GM12878 (cell line): ENCODE measurements around the gene PCDHGB1. TPM values are rescaled to one million over a fixed set of nuclear protein-coding genes. Genes with fewer than 3 reads are reported as not detected.
"Not testable (repeated sequence)": the region's sequence is repeated elsewhere in the genome, so short reads cannot be mapped to it uniquely, and the experiment has no call there.

Experiments used
- ATAC-seq: fragments of 200-7000 bp; cut with Tn5 transposase; 3 replicates; pipeline ENCODE4 v1.9.1; 2020; ENCODE audit warnings: mild to moderate bottlenecking, moderate library complexity
- BruUV-seq: library from RNA; stranded (reverse); fragments of 400-500 nt; replicated peaks from 2 replicates; lab custom pipeline; 2021; lab: Mats Ljungman, UMichigan
- CTCF ChIA-PET: fragments of 300-600 bp; sonication (Branson Sonifier 250); formaldehyde crosslinking; extraction: SDS; loops from one replicate; lab custom pipeline; 2021; ENCODE audit warnings: inconsistent platforms; lab: Yijun Ruan, JAX
- POLR2A ChIA-PET: fragments of 350-600 bp; formaldehyde crosslinking; extraction: SDS; loops from one replicate; lab custom pipeline; 2021; ENCODE audit warnings: inconsistent platforms; lab: Charles Lee
- RAD21 ChIA-PET: fragments of 300-600 bp; sonication (Branson Sonifier 250); formaldehyde crosslinking; loops from one replicate; lab custom pipeline; 2023; ENCODE audit warnings: antibody characterized with exemption; ENCODE audit not compliant: unreplicated experiment; lab: Charles Lee
- SMC1A ChIA-PET: fragments of 300-600 bp; sonication (Branson Sonifier 250); formaldehyde crosslinking; loops from one replicate; lab custom pipeline; 2023; ENCODE audit not compliant: unreplicated experiment, uncharacterized antibody; lab: Charles Lee
- DNase-seq: peaks from one replicate; pipeline ENCODE4 v3.0.0-alpha.2; 2011; ENCODE audit warnings: low read depth, low spot score
- FAIRE-seq: peaks from 3 replicates; lab custom pipeline; 2011; peaks lifted over from hg19 to GRCh38; lab: Jason Lieb, UNC
- H2AFZ ChIP-seq: 2 replicates; pipeline ENCODE4 v1.6.0; 2011; ENCODE audit warnings: low read depth, low read length, control low read depth; ENCODE audit not compliant: control insufficient read depth
- H3K27ac ChIP-seq: 2 replicates; pipeline ENCODE4 v1.5.1; 2011; ENCODE audit warnings: control low read depth; ENCODE audit not compliant: control insufficient read depth, insufficient read depth
- H3K27me3 ChIP-seq, 2 experiments: replicated peaks in 1 of 2; 2 replicates each; pipeline versions ENCODE4 v1.6.0 to v1.6.1; 2011; ENCODE audit warnings: low read length in 1 of 2; ENCODE audit not compliant: control insufficient read depth in 2 of 2, insufficient read depth in 2 of 2
- H3K36me3 ChIP-seq, 2 experiments: 2 replicates each; pipeline ENCODE4 v1.5.1; 2011; ENCODE audit warnings: low read length in 1 of 2; ENCODE audit not compliant: control insufficient read depth in 2 of 2, insufficient read depth in 2 of 2
- H3K4me1 ChIP-seq: 2 replicates; pipeline ENCODE4 v1.6.1; 2011; ENCODE audit warnings: mild to moderate bottlenecking, low read length, moderate library complexity, mixed read lengths; ENCODE audit not compliant: control insufficient read depth, insufficient read depth
- H3K4me2 ChIP-seq: 2 replicates; pipeline ENCODE4 v1.6.0; 2011; ENCODE audit warnings: control low read depth; ENCODE audit not compliant: control insufficient read depth, insufficient read depth
- H3K4me3 ChIP-seq: fragments of 200-600 bp; sonication (generic); 2 replicates; pipeline ENCODE4 v1.5.1; 2016
- H3K79me2 ChIP-seq: 2 replicates; pipeline ENCODE4 v1.6.0; 2011; ENCODE audit warnings: low read length; ENCODE audit not compliant: control insufficient read depth, insufficient read depth
- H3K9ac ChIP-seq: 2 replicates; pipeline ENCODE4 v1.8.0; 2011; ENCODE audit warnings: low read length, control low read depth, mixed read lengths; ENCODE audit not compliant: control insufficient read depth, insufficient read depth
- H3K9me3 ChIP-seq: replicated peaks from 3 replicates; pipeline ENCODE4 v1.5.1; 2011; ENCODE audit warnings: mild to moderate bottlenecking, low read length; ENCODE audit not compliant: control insufficient read depth, insufficient read depth
- H4K20me1 ChIP-seq: 2 replicates; pipeline ENCODE4 v1.6.0; 2011; ENCODE audit not compliant: control insufficient read depth, insufficient read depth
- HDAC2 ChIP-seq: fragments of 200-600 bp; sonication (generic); IDR thresholded peaks from 2 replicates; pipeline ENCODE4 v1.6.1; 2017
- SIN3A ChIP-seq: IDR thresholded peaks from 2 replicates; pipeline ENCODE4 v1.6.1; 2012; ENCODE audit warnings: low read depth, low read length, improper control_type of control experiment
- WGBS: methylation state at CpG from one replicate; pipeline ENCODE4 v1.1.6; 2016; ENCODE audit warnings: low lambda C conversion rate; ENCODE audit not compliant: insufficient replicate concordance, insufficient coverage; ENCODE audit errors: missing lambda C conversion rate; 5-methylcytosine and 5-hydroxymethylcytosine counted together
- in situ Hi-C: fragments of 300-500 bp; cut with MboI; formaldehyde crosslinking; loops from 9 replicates; pipeline ENCODE4 v1.14.3; 2018; ENCODE audit warnings: mixed read lengths
- intact Hi-C: fragments of 100-400 bp; cut with micrococcal nuclease; formaldehyde crosslinking; loops from one replicate; pipeline ENCODE4 v1.14.2; 2022; ENCODE audit not compliant: unreplicated experiment
- polyA plus RNA-seq, 11 experiments: library from polyadenylated mRNA; depleted of rRNA in 4 of 11; unstranded in 6 of 11; stranded (reverse) in 5 of 11; fragments of >200 nt; fragmentation: Nextera tagmentation in 4 of 11; fragmentation: Illumina TruSeq in 1 of 11; extraction: Ambion mirVana in 4 of 11; extraction: Trizol in 1 of 11; gene quantifications; 1 replicate in 1 of 11; 2 replicates in 10 of 11; pipeline versions ENCODE4 v1.2.1 to v1.2.3, GENCODE V29; 2011 to 2016; ENCODE audit warnings: inconsistent platforms in 2 of 11, missing spikeins in 2 of 11, low read depth in 1 of 11
- total RNA-seq, 4 experiments: library from RNA; depleted of rRNA in 3 of 4; stranded (reverse); fragments of >200 nt in 3 of 4; fragmentation: Illumina TruSeq in 1 of 4; extraction: Trizol in 1 of 4; gene quantifications; 2 replicates each; pipeline versions ENCODE4 v1.2.1 to v1.2.3, GENCODE V29; 2013 to 2021
- TF ChIP-seq, protein P1 (sequence below): IDR thresholded peaks from 2 replicates; pipeline ENCODE4 v1.6.1; 2012; ENCODE audit warnings: low read depth, low read length, improper control_type of control experiment

Gene PCDHGB1
- total and polyA plus RNA-seq, 10 of the 15 experiments (the other 5 are each of a cell fraction or from before 2014, with no cell fraction given), result 0.04 to 0.40 (median 0.08) TPM; not detected in 2

DNA sequence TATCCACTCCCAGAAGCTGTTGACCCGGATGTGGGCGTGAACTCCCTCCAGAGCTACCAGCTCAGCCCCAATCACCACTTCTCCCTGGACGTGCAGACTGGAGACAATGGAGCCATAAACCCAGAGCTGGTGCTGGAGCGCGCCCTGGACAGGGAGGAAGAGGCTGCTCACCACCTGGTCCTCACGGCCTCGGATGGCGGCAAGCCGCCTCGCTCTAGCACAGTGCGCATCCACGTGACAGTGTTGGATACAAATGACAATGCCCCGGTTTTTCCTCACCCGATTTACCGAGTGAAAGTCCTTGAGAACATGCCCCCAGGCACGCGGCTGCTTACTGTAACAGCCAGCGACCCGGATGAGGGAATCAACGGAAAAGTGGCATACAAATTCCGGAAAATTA lies 43.4 kb downstream of the PCDHGB1 start:
- Histone ChIP-seq H4K20me1 (no peaks in the 10 kb centered on the region), H2AFZ (no peak overlapping the region), H3K79me2 (no peaks in the 10 kb centered on the region), H3K9me3 (peaks cover 4% of the 10 kb centered on the region; the same call in 2 of the 3 replicates), H3K4me2 (no peak overlapping the region), H3K36me3 (no peaks in the 10 kb centered on the region), H3K27me3 (no peaks in the 10 kb centered on the region), H3K9ac (no peak overlapping the region), H3K27ac (no peak overlapping the region), H3K4me1 (no peaks in the 10 kb centered on the region), H3K4me3 (no peak overlapping the region)
- FAIRE-seq (no peak), ATAC-seq (no peak), DNase-seq (no peak)
- TF ChIP-seq SIN3A, result no peak
- TF ChIP-seq HDAC2, result no peak
- TF ChIP-seq, protein P1, sequence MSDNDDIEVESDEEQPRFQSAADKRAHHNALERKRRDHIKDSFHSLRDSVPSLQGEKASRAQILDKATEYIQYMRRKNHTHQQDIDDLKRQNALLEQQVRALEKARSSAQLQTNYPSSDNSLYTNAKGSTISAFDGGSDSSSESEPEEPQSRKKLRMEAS, result no peak
- WGBS, result 87% methylated on average over 21 of the region's 21 CpGs
- in situ Hi-C loops, result no loop called here
- BruUV-seq, result no TSS peak
- ChIA-PET SMC1A (no interaction called here), RAD21 (no interaction called here), CTCF (interaction anchor here (1.3 to 1.4 kb wide), 2 partner anchors 20 to 170 kb away, joined by 3 read pairs; no protein-coding TSS in a partner anchor), POLR2A (no interaction called here)
- intact Hi-C loops, result no loop called here

DNA sequence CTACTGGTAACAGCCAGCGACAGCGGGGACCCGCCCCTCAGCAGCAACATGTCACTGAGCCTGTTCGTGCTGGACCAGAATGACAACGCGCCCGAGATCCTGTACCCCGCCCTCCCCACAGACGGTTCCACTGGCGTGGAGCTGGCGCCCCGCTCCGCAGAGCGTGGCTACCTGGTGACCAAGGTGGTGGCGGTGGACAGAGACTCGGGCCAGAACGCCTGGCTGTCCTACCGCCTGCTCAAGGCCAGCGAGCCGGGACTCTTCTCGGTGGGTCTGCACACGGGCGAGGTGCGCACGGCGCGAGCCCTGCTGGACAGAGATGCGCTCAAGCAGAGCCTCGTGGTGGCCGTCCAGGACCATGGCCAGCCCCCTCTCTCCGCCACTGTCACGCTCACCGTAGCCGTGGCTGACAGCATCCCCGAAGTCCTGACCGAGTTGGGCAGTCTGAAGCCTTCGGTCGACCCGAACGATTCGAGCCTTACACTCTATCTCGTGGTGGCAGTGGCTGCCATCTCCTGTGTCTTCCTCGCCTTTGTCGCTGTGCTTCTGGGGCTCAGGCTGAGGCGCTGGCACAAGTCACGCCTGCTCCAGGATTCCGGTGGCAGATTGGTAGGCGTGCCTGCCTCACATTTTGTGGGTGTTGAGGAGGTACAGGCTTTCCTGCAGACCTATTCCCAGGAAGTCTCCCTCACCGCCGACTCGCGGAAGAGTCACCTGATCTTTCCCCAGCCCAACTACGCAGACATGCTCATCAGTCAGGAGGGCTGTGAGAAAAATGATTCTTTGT lies 44.7 kb downstream of the PCDHGB1 start:
- H3K9ac ChIP-seq, ATAC-seq, H2AFZ ChIP-seq, SMC1A ChIA-PET, BruUV-seq, POLR2A ChIA-PET, H4K20me1 ChIP-seq, H3K27me3 ChIP-seq, intact Hi-C loops, H3K27ac ChIP-seq, RAD21 ChIA-PET, H3K79me2 ChIP-seq, H3K9me3 ChIP-seq, H3K4me1 ChIP-seq, H3K36me3 ChIP-seq, H3K4me3 ChIP-seq, H3K4me2 ChIP-seq, in situ Hi-C loops, FAIRE-seq, DNase-seq: not testable (repeated sequence)
- CTCF ChIA-PET, result interaction anchor here (0.6 to 1.6 kb wide), 6 partner anchors 12 to 169 kb away, joined by 3 to 6 read pairs (median 4); partner anchors contain the start of genes PCDHGA10 and PCDHGA12
- 96% methylated on average over 34 of the region's 53 CpGs for WGBS
